ENCODE measurements around the gene GNB4. TPM values are rescaled to one million over a fixed set of nuclear protein-coding genes. Genes with fewer than 3 reads are reported as not detected.

GNB4 gene
- total RNA-seq, 2 experiments from 2014 or later = 0.41 to 0.56 TPM

DNA sequence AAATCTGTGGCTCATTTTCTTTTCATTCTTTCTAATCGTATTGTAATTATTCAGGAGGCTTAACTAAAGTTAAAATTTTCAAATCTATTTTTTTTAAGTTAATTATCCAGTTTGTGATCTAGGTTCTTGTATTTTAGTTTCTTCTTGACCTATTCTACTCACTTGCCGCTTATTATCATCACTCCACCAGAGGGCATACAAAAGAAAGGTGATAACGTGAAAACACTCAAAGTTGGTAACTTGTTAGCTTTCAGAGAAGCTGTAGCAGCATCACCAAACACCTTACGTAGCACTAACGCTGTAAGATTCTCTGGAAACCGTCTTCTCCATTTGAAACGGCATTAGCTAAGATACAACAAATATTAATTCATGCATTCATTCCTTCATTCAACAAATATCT is 4.8 kb downstream of the GNB4 start:
- CTCF ChIA-PET = no interaction called here
- Mint-ChIP-seq H3K27me3 (peaks cover 58% of the 10 kb centered on the region), H3K27ac (no peak overlapping the region), H3K36me3 (ENCODE audit: low read depth) (no peaks in the 10 kb centered on the region), H3K4me3 (no peak overlapping the region), H3K9me3 (no peaks in the 10 kb centered on the region), H3K4me1 (ENCODE audit: low read depth) (peaks cover 10% of the 10 kb centered on the region)
- Histone ChIP-seq H3K36me3 (ENCODE audit: insufficient read depth, low read length) (no peaks in the 10 kb centered on the region), H3K4me1 (ENCODE audit: insufficient read depth, low read length) (peaks cover 6% of the 10 kb centered on the region), H3K4me3 (ENCODE audit: low read length) (no peak overlapping the region), H3K27me3 (ENCODE audit: control insufficient read depth in 1 of 2, insufficient read depth in 2 of 2, low read length in 2 of 2) (peaks cover 33 to 42% of the 10 kb centered on the region in 2 experiments), H3K9me3 (ENCODE audit: control insufficient read depth in 1 of 2, insufficient read depth in 1 of 2, low read length in 2 of 2) (no peaks in the 10 kb centered on the region), H3K27ac (ENCODE audit: low read depth in 1 of 2, low read length in 2 of 2) (no peak overlapping the region)
- ATAC-seq (ENCODE audit: poor library complexity) (no peak), DNase-seq (no peak)
- POLR2A ChIA-PET = no interaction called here
- TF ChIP-seq, protein P1, sequence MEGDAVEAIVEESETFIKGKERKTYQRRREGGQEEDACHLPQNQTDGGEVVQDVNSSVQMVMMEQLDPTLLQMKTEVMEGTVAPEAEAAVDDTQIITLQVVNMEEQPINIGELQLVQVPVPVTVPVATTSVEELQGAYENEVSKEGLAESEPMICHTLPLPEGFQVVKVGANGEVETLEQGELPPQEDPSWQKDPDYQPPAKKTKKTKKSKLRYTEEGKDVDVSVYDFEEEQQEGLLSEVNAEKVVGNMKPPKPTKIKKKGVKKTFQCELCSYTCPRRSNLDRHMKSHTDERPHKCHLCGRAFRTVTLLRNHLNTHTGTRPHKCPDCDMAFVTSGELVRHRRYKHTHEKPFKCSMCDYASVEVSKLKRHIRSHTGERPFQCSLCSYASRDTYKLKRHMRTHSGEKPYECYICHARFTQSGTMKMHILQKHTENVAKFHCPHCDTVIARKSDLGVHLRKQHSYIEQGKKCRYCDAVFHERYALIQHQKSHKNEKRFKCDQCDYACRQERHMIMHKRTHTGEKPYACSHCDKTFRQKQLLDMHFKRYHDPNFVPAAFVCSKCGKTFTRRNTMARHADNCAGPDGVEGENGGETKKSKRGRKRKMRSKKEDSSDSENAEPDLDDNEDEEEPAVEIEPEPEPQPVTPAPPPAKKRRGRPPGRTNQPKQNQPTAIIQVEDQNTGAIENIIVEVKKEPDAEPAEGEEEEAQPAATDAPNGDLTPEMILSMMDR (IDR thresholded peaks at IDR 0.05) = no peak
- intact Hi-C loops (cut with DNase I, micrococcal nuclease) = no loop called here

DNA sequence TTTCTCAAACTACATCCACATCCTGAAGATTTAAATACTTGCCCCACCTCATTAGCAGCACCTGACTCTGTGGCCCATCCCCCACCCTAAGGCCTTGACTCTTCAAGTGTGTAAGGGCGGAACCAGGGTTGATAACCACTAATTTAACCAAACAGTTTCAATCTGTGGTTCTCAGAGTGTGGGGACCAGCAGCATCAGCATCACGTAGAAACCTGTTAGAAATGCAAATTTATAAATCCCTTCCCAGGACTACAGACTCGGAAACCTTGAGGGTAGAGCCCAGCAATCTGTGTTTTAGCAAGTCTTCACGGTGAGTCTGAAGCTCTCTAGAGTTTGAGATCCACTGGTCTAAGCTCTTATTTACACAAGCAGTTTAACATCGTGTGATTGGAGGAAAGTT is 12.4 kb downstream of the GNB4 start:
- no peaks in the 10 kb centered on the region for H3K36me3 Mint-ChIP-seq (ENCODE audit: low read depth)
- ChIA-PET POLR2A (no interaction called here), CTCF (no interaction called here)
- peaks cover 4% of the 10 kb centered on the region for H3K27me3 Mint-ChIP-seq
- DNase-seq (peak in 4 of 14 experiments; percentile 6 to 28 (median 14)), ATAC-seq (ENCODE audit: poor library complexity) (no peak)
- TF ChIP-seq, protein P1 (IDR thresholded peaks at IDR 0.05) = no peak
- H3K4me1 Mint-ChIP-seq (ENCODE audit: low read depth) = no peaks in the 10 kb centered on the region
- H3K27ac ChIP-seq (ENCODE audit: low read depth in 1 of 2, low read length in 2 of 2) = no peak overlapping the region
- no peaks in the 10 kb centered on the region for H3K36me3 ChIP-seq (ENCODE audit: insufficient read depth, low read length)
- no peak overlapping the region for H3K4me3 Mint-ChIP-seq
- no peak overlapping the region for H3K4me3 ChIP-seq (ENCODE audit: low read length)
- no peaks in the 10 kb centered on the region for H3K9me3 Mint-ChIP-seq
- no peaks in the 10 kb centered on the region for H3K9me3 ChIP-seq (ENCODE audit: control insufficient read depth in 1 of 2, insufficient read depth in 1 of 2, low read length in 2 of 2)
- no peak overlapping the region for H3K27ac Mint-ChIP-seq
- H3K27me3 ChIP-seq (ENCODE audit: control insufficient read depth in 1 of 2, insufficient read depth in 2 of 2, low read length in 2 of 2) = no peaks in the 10 kb centered on the region
- no peaks in the 10 kb centered on the region for H3K4me1 ChIP-seq (ENCODE audit: insufficient read depth, low read length)
- intact Hi-C loops (cut with DNase I, micrococcal nuclease) = no loop called here

DNA sequence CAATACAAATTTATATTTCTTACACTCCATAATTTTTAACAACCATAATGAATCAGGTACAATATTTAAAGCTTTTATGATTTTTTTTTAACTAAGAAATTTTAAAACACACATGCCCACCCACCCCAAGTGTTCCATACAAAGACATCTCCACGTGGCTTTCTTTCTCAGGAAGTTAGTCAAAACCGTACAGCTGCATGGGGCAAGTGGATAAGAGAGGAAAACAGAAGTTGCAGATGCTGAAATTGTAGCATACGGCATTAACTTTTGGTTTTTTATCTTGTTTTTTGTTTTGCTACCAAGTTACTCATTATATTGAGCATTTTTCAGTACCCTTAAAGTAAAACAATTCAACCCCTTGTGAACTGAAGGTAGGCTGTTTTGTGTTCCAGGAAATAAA is 14.8 kb downstream of the GNB4 start:
- Mint-ChIP-seq H3K27me3 (peaks cover 6% of the 10 kb centered on the region), H3K9me3 (no peaks in the 10 kb centered on the region), H3K27ac (no peak overlapping the region), H3K36me3 (ENCODE audit: low read depth) (no peaks in the 10 kb centered on the region), H3K4me1 (ENCODE audit: low read depth) (no peaks in the 10 kb centered on the region), H3K4me3 (no peak overlapping the region)
- no peaks in the 10 kb centered on the region for H3K9me3 ChIP-seq (ENCODE audit: control insufficient read depth in 1 of 2, insufficient read depth in 1 of 2, low read length in 2 of 2)
- DNase-seq (no peak), ATAC-seq (ENCODE audit: poor library complexity) (no peak)
- no peaks in the 10 kb centered on the region for H3K4me1 ChIP-seq (ENCODE audit: insufficient read depth, low read length)
- intact Hi-C loops (cut with DNase I, micrococcal nuclease) = no loop called here
- ChIA-PET CTCF (no interaction called here), POLR2A (no interaction called here)
- no peaks in the 10 kb centered on the region for H3K36me3 ChIP-seq (ENCODE audit: insufficient read depth, low read length)
- H3K27me3 ChIP-seq (ENCODE audit: control insufficient read depth in 1 of 2, insufficient read depth in 2 of 2, low read length in 2 of 2) = no peaks in the 10 kb centered on the region
- no peak overlapping the region for H3K27ac ChIP-seq (ENCODE audit: low read depth in 1 of 2, low read length in 2 of 2)
- H3K4me3 ChIP-seq (ENCODE audit: low read length) = no peak overlapping the region
- TF ChIP-seq, protein P1 (IDR thresholded peaks at IDR 0.05) = no peak
